PC-3 (cell line): ENCODE results near the gene LDLR. TPM values are rescaled to one million over a fixed set of nuclear protein-coding genes. Genes with fewer than 3 reads are reported as not detected.
A peak's percentile ranks its signal among the peaks of the same experiment; 100 is the strongest.

Experiments
- ATAC-seq: fragments of 200-7000 bp; cut with Tn5 transposase; 2 replicates; pipeline ENCODE4 v1.9.1; 2020; ENCODE audit warnings: mild to moderate bottlenecking, moderate library complexity
- Bru-seq: library from RNA; stranded (reverse); fragments of 400-500 nt; gene quantifications from one replicate; lab custom pipeline; 2021; lab: Mats Ljungman, UMichigan
- BruChase-seq, 2 experiments: library from RNA; stranded (reverse); fragments of 400-500 nt; gene quantifications; one replicate each; lab custom pipeline; 2021; lab: Mats Ljungman, UMichigan
- BruUV-seq: library from RNA; stranded (reverse); fragments of 400-500 nt; replicated peaks from 2 replicates; lab custom pipeline; 2021; lab: Mats Ljungman, UMichigan
- CTCF ChIA-PET: fragments of 300-600 bp; sonication (Branson Sonifier 250); formaldehyde crosslinking; loops from one replicate; lab custom pipeline; 2022; ENCODE audit warnings: antibody characterized with exemption; lab: Charles Lee
- POLR2A ChIA-PET: fragments of 300-600 bp; sonication (Branson Sonifier 250); formaldehyde crosslinking; loops from one replicate; lab custom pipeline; 2022; ENCODE audit warnings: antibody characterized with exemption; ENCODE audit not compliant: unreplicated experiment; lab: Charles Lee
- DNase-seq: peaks from one replicate; pipeline ENCODE4 v3.0.0-alpha.2; 2015
- H2AFZ ChIP-seq: fragments of 300-600 bp; sonication (generic); 2 replicates; pipeline ENCODE4 v1.6.0; 2016; ENCODE audit warnings: antibody characterized with exemption, low read length
- H3F3A ChIP-seq: fragments of 300-600 bp; sonication (generic); one replicate; pipeline ENCODE4 v1.6.0; 2017; ENCODE audit warnings: antibody characterized with exemption, low read length, control low read depth, mild to moderate bottlenecking; ENCODE audit not compliant: unreplicated experiment
- H3K27ac ChIP-seq: fragments of 300-600 bp; sonication (generic); 2 replicates; pipeline ENCODE4 v1.5.1; 2016; ENCODE audit warnings: mild to moderate bottlenecking, low read length
- H3K27me3 ChIP-seq: fragments of 300-600 bp; sonication (generic); 2 replicates; pipeline ENCODE4 v1.6.1; 2016; ENCODE audit warnings: low read length, mixed read lengths
- H3K36me3 ChIP-seq: fragments of 300-600 bp; sonication (generic); 2 replicates; pipeline ENCODE4 v1.6.1; 2016; ENCODE audit warnings: low read depth, mixed run types, low read length, mixed read lengths
- H3K4me1 ChIP-seq: fragments of 300-600 bp; sonication (generic); 2 replicates; pipeline ENCODE4 v1.5.1; 2016; ENCODE audit warnings: low read length; ENCODE audit not compliant: insufficient read depth
- H3K4me2 ChIP-seq: fragments of 300-600 bp; sonication (generic); 2 replicates; pipeline ENCODE4 v1.6.0; 2016; ENCODE audit warnings: low read length
- H3K4me3 ChIP-seq: fragments of 300-600 bp; sonication (generic); 2 replicates; pipeline ENCODE4 v1.5.1; 2016; ENCODE audit warnings: mild to moderate bottlenecking, low read length, mixed read lengths
- H3K79me2 ChIP-seq: fragments of 300-600 bp; sonication (generic); 2 replicates; pipeline ENCODE4 v1.6.1; 2017; ENCODE audit warnings: low read length, mixed read lengths
- H3K9ac ChIP-seq: fragments of 300-600 bp; sonication (generic); 2 replicates; pipeline ENCODE4 v1.6.0; 2016; ENCODE audit warnings: mild to moderate bottlenecking, low read length
- H3K9me2 ChIP-seq: fragments of 300-600 bp; sonication (generic); replicated peaks from 2 replicates; pipeline ENCODE4 v1.6.1; 2016; ENCODE audit warnings: mixed run types, low read length, mixed read lengths
- H3K9me3 ChIP-seq: fragments of 300-600 bp; sonication (generic); 2 replicates; pipeline ENCODE4 v1.6.1; 2016; ENCODE audit warnings: low read length, mixed read lengths
- H4K20me1 ChIP-seq: fragments of 300-600 bp; sonication (generic); 2 replicates; pipeline ENCODE4 v1.6.1; 2016; ENCODE audit warnings: low read length, mixed read lengths
- EZH2 ChIP-seq: fragments of 300-600 bp; sonication (generic); IDR thresholded peaks from one replicate; pipeline ENCODE4 v1.6.1; 2017; ENCODE audit warnings: antibody characterized with exemption, mild to moderate bottlenecking, low read length; ENCODE audit not compliant: unreplicated experiment
- EZH2phosphoT487 ChIP-seq: fragments of 300-600 bp; sonication (generic); IDR thresholded peaks from 2 replicates; pipeline ENCODE4 v1.6.1; 2018; ENCODE audit warnings: mild to moderate bottlenecking, antibody characterized with exemption, low read length, borderline replicate concordance
- intact Hi-C: fragments of 100-400 bp; cut with micrococcal nuclease; formaldehyde crosslinking; loops from 2 replicates; pipeline ENCODE4 v1.9.0; 2023
- long read RNA-seq: library from polyadenylated mRNA; unstranded; transcript quantifications from one replicate; pipeline ENCODE4 v2.0.0, GENCODE V29; 2021; ENCODE audit not compliant: unreplicated experiment
- total RNA-seq: library from RNA; depleted of rRNA; stranded (reverse); fragments of >200 nt; gene quantifications from 2 replicates; pipeline ENCODE4 v1.2.3, GENCODE V29; 2014; rRNA removed
- TF ChIP-seq, protein P1 (sequence below): fragments of 300-600 bp; sonication (generic); conservative IDR thresholded peaks from 2 replicates; pipeline ENCODE4 v1.5.1; 2017; ENCODE audit warnings: antibody characterized with exemption, low read depth, mild to moderate bottlenecking, low read length

Gene LDLR
- total RNA-seq (302 and 349 TPM in 2 replicates), Bru-seq, nascent RNA (percentile 94 among the genes with signal in this experiment), BruChase-seq, experiment 1, labeled RNA remaining after a 6-hour chase (percentile 96 among the genes with signal in this experiment), BruChase-seq, experiment 2, labeled RNA remaining after a 2-hour chase (percentile 97 among the genes with signal in this experiment)
- long read RNA-seq, transcript LDLR-208 (18 exons, 3,617 nt): major isoform, 29 of 260 reads
- long read RNA-seq, partial matches to known transcripts: 36 of 260 reads
- long read RNA-seq, other reads (novel, unspliced or antisense): 194 of 260 reads

DNA sequence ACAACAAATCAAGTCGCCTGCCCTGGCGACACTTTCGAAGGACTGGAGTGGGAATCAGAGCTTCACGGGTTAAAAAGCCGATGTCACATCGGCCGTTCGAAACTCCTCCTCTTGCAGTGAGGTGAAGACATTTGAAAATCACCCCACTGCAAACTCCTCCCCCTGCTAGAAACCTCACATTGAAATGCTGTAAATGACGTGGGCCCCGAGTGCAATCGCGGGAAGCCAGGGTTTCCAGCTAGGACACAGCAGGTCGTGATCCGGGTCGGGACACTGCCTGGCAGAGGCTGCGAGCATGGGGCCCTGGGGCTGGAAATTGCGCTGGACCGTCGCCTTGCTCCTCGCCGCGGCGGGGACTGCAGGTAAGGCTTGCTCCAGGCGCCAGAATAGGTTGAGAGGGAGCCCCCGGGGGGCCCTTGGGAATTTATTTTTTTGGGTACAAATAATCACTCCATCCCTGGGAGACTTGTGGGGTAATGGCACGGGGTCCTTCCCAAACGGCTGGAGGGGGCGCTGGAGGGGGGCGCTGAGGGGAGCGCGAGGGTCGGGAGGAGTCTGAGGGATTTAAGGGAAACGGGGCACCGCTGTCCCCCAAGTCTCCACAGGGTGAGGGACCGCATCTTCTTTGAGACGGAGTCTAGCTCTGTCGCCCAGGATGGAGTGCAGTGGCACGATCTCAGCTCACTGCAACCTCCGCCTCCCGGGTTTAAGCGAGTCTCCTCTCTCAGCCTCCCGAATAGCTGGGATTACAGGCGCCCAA, at the start of gene LDLR:
Gene LDLR, plus strand, starts transcription at position 210 of the 760 bp plus-strand sequence. Its CDS starts 86 bp downstream, at position 296.
- Histone ChIP-seq H4K20me1 (peaks cover 22% of the 10 kb centered on the region), H3K4me3 (peak within 1 kb of the TSS; percentile 89), H3K27ac (peak within 1 kb of the TSS; percentile 93), H2AFZ (peak within 1 kb of the TSS; percentile 70), H3K9ac (peak within 1 kb of the TSS; percentile 98), H3K79me2 (peaks cover 50% of the 10 kb centered on the region), H3K9me3 (no peaks in the 10 kb centered on the region), H3K36me3 (peaks cover 23% of the 10 kb centered on the region), H3K4me1 (peaks cover 41% of the 10 kb centered on the region), H3K9me2 (no peaks in the 10 kb centered on the region), H3K27me3 (no peaks in the 10 kb centered on the region), H3K4me2 (peak within 1 kb of the TSS; percentile 85), H3F3A (peaks cover 11% of the 10 kb centered on the region)
- POLR2A ChIA-PET: interaction anchor here (0.6 to 0.7 kb wide), 6 partner anchors 54 to 1397 kb away, joined by 3 to 12 read pairs (median 4); partner anchors contain the start of genes ODAD3 and SMARCA4
- ATAC-seq (peak; percentile 34), DNase-seq (peak; percentile 98)
- CTCF ChIA-PET: interaction anchor here (0.8 to 1.1 kb wide), 4 partner anchors 37 to 153 kb away, joined by 3 to 5 read pairs (median 4); no protein-coding TSS in a partner anchor
- TF ChIP-seq, protein P1, sequence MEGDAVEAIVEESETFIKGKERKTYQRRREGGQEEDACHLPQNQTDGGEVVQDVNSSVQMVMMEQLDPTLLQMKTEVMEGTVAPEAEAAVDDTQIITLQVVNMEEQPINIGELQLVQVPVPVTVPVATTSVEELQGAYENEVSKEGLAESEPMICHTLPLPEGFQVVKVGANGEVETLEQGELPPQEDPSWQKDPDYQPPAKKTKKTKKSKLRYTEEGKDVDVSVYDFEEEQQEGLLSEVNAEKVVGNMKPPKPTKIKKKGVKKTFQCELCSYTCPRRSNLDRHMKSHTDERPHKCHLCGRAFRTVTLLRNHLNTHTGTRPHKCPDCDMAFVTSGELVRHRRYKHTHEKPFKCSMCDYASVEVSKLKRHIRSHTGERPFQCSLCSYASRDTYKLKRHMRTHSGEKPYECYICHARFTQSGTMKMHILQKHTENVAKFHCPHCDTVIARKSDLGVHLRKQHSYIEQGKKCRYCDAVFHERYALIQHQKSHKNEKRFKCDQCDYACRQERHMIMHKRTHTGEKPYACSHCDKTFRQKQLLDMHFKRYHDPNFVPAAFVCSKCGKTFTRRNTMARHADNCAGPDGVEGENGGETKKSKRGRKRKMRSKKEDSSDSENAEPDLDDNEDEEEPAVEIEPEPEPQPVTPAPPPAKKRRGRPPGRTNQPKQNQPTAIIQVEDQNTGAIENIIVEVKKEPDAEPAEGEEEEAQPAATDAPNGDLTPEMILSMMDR: no peak
- TF ChIP-seq EZH2phosphoT487: no peak
- no peak for TF ChIP-seq EZH2
- TSS peak; percentile 51 for BruUV-seq
- intact Hi-C loops: loop anchor here (1.0 to 5.0 kb wide), 2 partner anchors 53 to 152 kb away; no protein-coding TSS in a partner anchor

DNA sequence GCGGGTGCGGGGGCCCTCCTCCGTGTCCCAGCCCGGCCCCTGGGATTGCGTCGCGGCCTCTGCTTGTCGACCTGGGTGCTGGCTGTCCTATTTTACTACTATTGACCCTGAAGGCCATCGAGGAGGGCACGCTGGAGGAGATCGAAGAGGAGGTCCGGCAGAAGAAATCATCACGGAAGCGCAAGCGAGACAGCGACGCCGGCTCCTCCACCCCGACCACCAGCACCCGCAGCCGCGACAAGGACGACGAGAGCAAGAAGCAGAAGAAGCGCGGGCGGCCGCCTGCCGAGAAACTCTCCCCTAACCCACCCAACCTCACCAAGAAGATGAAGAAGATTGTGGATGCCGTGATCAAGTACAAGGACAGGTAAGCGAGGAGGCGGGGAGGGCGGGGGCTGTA, 48.1 kb upstream of the LDLR start:
- peaks cover 13% of the 10 kb centered on the region; the same call in 1 of the 2 replicates for H3K79me2 ChIP-seq
- H4K20me1 ChIP-seq: no peaks in the 10 kb centered on the region
- no peaks in the 10 kb centered on the region for H3K27me3 ChIP-seq
- H3K27ac ChIP-seq: no peak overlapping the region
- H3K4me3 ChIP-seq: no peak overlapping the region
- no peak for DNase-seq
- intact Hi-C loops: no loop called here
- no peaks in the 10 kb centered on the region for H3K9me3 ChIP-seq
- ChIA-PET POLR2A (no interaction called here), CTCF (no interaction called here)
- TF ChIP-seq EZH2 (no peak), EZH2phosphoT487 (no peak)
- TF ChIP-seq, protein P1: no peak
- ATAC-seq: no peak
- no peaks in the 10 kb centered on the region for H3K9me2 ChIP-seq
- BruUV-seq: no TSS peak
- H3K4me2 ChIP-seq: no peak overlapping the region
- no peaks in the 10 kb centered on the region for H3F3A ChIP-seq
- no peak overlapping the region for H3K9ac ChIP-seq
- H3K36me3 ChIP-seq: peaks cover 54% of the 10 kb centered on the region
- peaks cover 2% of the 10 kb centered on the region; the same call in 1 of the 2 replicates for H3K4me1 ChIP-seq
- H2AFZ ChIP-seq: no peak overlapping the region
